ENCODE measurements around the gene SPOCK1. TPM values are rescaled to one million over a fixed set of nuclear protein-coding genes. Genes with fewer than 3 reads are reported as not detected.

The SPOCK1 gene
- total and polyA plus RNA-seq, 2 donors (not counting 3 experiments of a cell fraction or from before 2014, with no cell fraction given): 144 to 280 TPM

DNA sequence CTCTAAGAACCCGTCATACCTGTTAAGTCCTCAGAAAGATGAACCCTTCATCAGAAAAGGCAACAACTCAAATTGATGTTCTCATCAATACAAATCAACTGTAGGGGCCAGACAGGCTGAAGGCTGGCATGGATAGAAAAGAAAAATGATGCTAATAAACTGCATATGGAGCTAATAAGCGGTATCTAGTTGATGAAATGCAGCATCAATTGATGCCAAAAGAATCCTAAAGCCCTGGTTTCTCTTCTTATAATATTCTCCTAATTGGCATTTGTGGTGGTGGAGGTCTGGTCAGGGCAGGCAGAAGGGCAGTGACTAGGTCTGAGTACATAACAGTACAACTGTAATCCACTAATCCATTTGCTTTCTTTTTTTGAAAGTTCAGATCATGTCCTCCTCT is 322.5 kb downstream of the SPOCK1 start:
- Histone ChIP-seq H3K36me3 (ENCODE audit: control insufficient read depth in 2 of 2, extremely low read depth in 1 of 2, insufficient read depth in 2 of 2, low read length in 2 of 2) (no peaks in the 10 kb centered on the region), H3K4me1 (ENCODE audit: control insufficient read depth, extremely low read depth, insufficient read depth, low read length) (no peaks in the 10 kb centered on the region), H3K79me2 (ENCODE audit: control insufficient read depth, insufficient read depth, low read length) (peaks cover 25% of the 10 kb centered on the region), H3K4me2 (ENCODE audit: insufficient read depth, low read length) (no peak overlapping the region), H3K27ac (ENCODE audit: insufficient read depth, low read depth, low read length) (no peak overlapping the region), H2AFZ (ENCODE audit: low read depth, low read length) (no peak overlapping the region), H3K9me3 (replicated peaks; ENCODE audit: control insufficient read depth, insufficient read depth, low read length) (no peaks in the 10 kb centered on the region), H3K4me3 (replicated peaks in 1 of 3; ENCODE audit: insufficient read depth in 1 of 3, low read depth in 1 of 3, low read length in 3 of 3) (no peak overlapping the region), H3K27me3 (ENCODE audit: control insufficient read depth in 2 of 2, insufficient read depth in 2 of 2, low read length in 2 of 2) (no peaks in the 10 kb centered on the region), H3K9me1 (replicated peaks; ENCODE audit: control insufficient read depth, extremely low read depth, insufficient read depth, low read length) (no peaks in the 10 kb centered on the region), H3K9ac (replicated peaks; ENCODE audit: extremely low read depth, insufficient read depth, low read length) (no peak overlapping the region), H4K20me1 (replicated peaks; ENCODE audit: control insufficient read depth, extremely low read depth, insufficient read depth, low read length) (no peaks in the 10 kb centered on the region)
- DNase-seq (ENCODE audit: low read depth, low spot score): no peak
- ChIA-PET CTCF (no interaction called here), POLR2A (no interaction called here)
- TF ChIP-seq EZH2 (IDR thresholded peaks at IDR 0.05; ENCODE audit: borderline replicate concordance, low read depth, low read length, severe bottlenecking) (no peak), POLR2AphosphoS5 (IDR thresholded peaks at IDR 0.05; ENCODE audit: insufficient read depth, low read depth, low read length) (no peak)
- TF ChIP-seq, protein P1, sequence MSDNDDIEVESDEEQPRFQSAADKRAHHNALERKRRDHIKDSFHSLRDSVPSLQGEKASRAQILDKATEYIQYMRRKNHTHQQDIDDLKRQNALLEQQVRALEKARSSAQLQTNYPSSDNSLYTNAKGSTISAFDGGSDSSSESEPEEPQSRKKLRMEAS (IDR thresholded peaks at IDR 0.05; ENCODE audit: insufficient read depth, insufficient read length): no peak
- intact Hi-C loops (cut with micrococcal nuclease) (no loop called here), dilution Hi-C loops (cut with MboI; ENCODE audit: extremely low pct_ligation_motif_present, low sequenced_read_pairs) (no loop called here)
- FAIRE-seq: no peak
- BruUV-seq (replicated peaks): no TSS peak

DNA sequence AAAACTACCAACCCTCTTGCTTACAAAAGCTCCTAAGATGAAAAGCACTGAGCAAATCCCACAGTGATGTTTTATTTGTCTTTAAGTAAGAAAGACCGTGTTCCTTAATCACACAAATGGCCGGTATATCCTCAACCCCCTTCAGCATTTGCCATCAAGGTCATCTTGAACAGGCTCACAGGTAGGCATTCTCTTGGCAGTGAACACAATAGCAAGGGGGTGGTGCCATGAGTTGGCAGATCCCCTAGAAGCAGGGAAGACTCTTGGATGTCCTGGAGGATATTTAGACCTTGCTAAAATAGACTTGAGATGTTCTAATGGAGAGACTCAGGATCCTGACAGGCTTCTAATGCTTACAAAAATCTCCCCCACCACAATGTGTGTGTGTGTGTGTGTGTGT is 323.0 kb downstream of the SPOCK1 start:
- Histone ChIP-seq H3K79me2 (ENCODE audit: control insufficient read depth, insufficient read depth, low read length) (peaks cover 28% of the 10 kb centered on the region), H3K4me3 (replicated peaks in 1 of 3; ENCODE audit: insufficient read depth in 1 of 3, low read depth in 1 of 3, low read length in 3 of 3) (no peak overlapping the region), H2AFZ (ENCODE audit: low read depth, low read length) (no peak overlapping the region), H3K27me3 (ENCODE audit: control insufficient read depth in 2 of 2, insufficient read depth in 2 of 2, low read length in 2 of 2) (no peaks in the 10 kb centered on the region), H3K4me1 (ENCODE audit: control insufficient read depth, extremely low read depth, insufficient read depth, low read length) (no peaks in the 10 kb centered on the region), H3K9me3 (replicated peaks; ENCODE audit: control insufficient read depth, insufficient read depth, low read length) (no peaks in the 10 kb centered on the region), H3K27ac (ENCODE audit: insufficient read depth, low read depth, low read length) (no peak overlapping the region), H3K9me1 (replicated peaks; ENCODE audit: control insufficient read depth, extremely low read depth, insufficient read depth, low read length) (no peaks in the 10 kb centered on the region), H4K20me1 (replicated peaks; ENCODE audit: control insufficient read depth, extremely low read depth, insufficient read depth, low read length) (no peaks in the 10 kb centered on the region), H3K9ac (replicated peaks; ENCODE audit: extremely low read depth, insufficient read depth, low read length) (no peak overlapping the region), H3K36me3 (ENCODE audit: control insufficient read depth in 2 of 2, extremely low read depth in 1 of 2, insufficient read depth in 2 of 2, low read length in 2 of 2) (no peaks in the 10 kb centered on the region), H3K4me2 (ENCODE audit: insufficient read depth, low read length) (no peak overlapping the region)
- dilution Hi-C loops (cut with MboI; ENCODE audit: extremely low pct_ligation_motif_present, low sequenced_read_pairs): no loop called here
- FAIRE-seq: no peak
- no peak for TF ChIP-seq EZH2 (IDR thresholded peaks at IDR 0.05; ENCODE audit: borderline replicate concordance, low read depth, low read length, severe bottlenecking)
- TF ChIP-seq, protein P2, sequence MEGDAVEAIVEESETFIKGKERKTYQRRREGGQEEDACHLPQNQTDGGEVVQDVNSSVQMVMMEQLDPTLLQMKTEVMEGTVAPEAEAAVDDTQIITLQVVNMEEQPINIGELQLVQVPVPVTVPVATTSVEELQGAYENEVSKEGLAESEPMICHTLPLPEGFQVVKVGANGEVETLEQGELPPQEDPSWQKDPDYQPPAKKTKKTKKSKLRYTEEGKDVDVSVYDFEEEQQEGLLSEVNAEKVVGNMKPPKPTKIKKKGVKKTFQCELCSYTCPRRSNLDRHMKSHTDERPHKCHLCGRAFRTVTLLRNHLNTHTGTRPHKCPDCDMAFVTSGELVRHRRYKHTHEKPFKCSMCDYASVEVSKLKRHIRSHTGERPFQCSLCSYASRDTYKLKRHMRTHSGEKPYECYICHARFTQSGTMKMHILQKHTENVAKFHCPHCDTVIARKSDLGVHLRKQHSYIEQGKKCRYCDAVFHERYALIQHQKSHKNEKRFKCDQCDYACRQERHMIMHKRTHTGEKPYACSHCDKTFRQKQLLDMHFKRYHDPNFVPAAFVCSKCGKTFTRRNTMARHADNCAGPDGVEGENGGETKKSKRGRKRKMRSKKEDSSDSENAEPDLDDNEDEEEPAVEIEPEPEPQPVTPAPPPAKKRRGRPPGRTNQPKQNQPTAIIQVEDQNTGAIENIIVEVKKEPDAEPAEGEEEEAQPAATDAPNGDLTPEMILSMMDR (IDR thresholded peaks at IDR 0.05; ENCODE audit: extremely low read depth in 1 of 2, insufficient read depth in 1 of 2, low read depth in 1 of 2, low read length in 2 of 2): no peak
- TF ChIP-seq, protein P1 (IDR thresholded peaks at IDR 0.05; ENCODE audit: insufficient read depth, insufficient read length): no peak
- no peak for TF ChIP-seq GATA2 (IDR thresholded peaks at IDR 0.05; ENCODE audit: insufficient read depth, insufficient read length, low read depth, low read length)
- no peak for TF ChIP-seq FOS (IDR thresholded peaks at IDR 0.05; ENCODE audit: borderline replicate concordance, insufficient read depth, low read length)
- TF ChIP-seq POLR2AphosphoS5 (IDR thresholded peaks at IDR 0.05; ENCODE audit: insufficient read depth, low read depth, low read length): no peak
- no peak for TF ChIP-seq JUN (IDR thresholded peaks at IDR 0.05; ENCODE audit: borderline replicate concordance, insufficient read depth, insufficient read length, low read depth)
- TF ChIP-seq MYC (IDR thresholded peaks at IDR 0.05; ENCODE audit: low read depth, low read length): no peak
- TF ChIP-seq POLR2A (IDR thresholded peaks at IDR 0.05; ENCODE audit: low read depth, low read length): no peak
- BruUV-seq (replicated peaks): no TSS peak
- ChIA-PET CTCF (interaction anchor here (0.9 to 1.1 kb wide), 2 partner anchors 14 to 17 kb away, joined by 3 read pairs; no protein-coding TSS in a partner anchor), POLR2A (no interaction called here)
- intact Hi-C loops (cut with micrococcal nuclease): no loop called here
- DNase-seq (ENCODE audit: low read depth, low spot score): no peak

Measured in endothelial cell of umbilical vein (primary cell).